ENCODE data around the gene PLA2G2F. TPM values are rescaled to one million over a fixed set of nuclear protein-coding genes. Genes with fewer than 3 reads are reported as not detected.

The PLA2G2F gene
- total and polyA plus RNA-seq, 2 of the 8 experiments (the other 6 are each of a cell fraction or from before 2014, with no cell fraction given) = not detected

GRCh38 chr1:20112279-20113000, 26.7 kb upstream of the PLA2G2F start (continued):
- no peak for TF ChIP-seq CHD7 (IDR thresholded peaks at IDR 0.05; ENCODE audit: insufficient replicate concordance, low read length)
- TF ChIP-seq PHF8 (conservative IDR thresholded peaks at IDR 0.05; ENCODE audit: low read depth, low read length) = no peak
- no peak for TF ChIP-seq POLR2A (IDR thresholded peaks at IDR 0.05; ENCODE audit: control extremely low read depth in 1 of 2, low read depth in 2 of 2, low read length in 2 of 2)
- no peak for TF ChIP-seq KDM5A (IDR thresholded peaks at IDR 0.05; ENCODE audit: low read length)
- TF ChIP-seq SRF (IDR thresholded peaks at IDR 0.05; ENCODE audit: low read depth, low read length) = no peak
- TF ChIP-seq ATF2 (IDR thresholded peaks at IDR 0.05; ENCODE audit: low read length) = no peak
- TF ChIP-seq SUZ12 (IDR thresholded peaks at IDR 0.05; ENCODE audit: low read length) = no peak
- TF ChIP-seq SAP30 (IDR thresholded peaks at IDR 0.05; ENCODE audit: insufficient read depth, insufficient replicate concordance, low read length) = no peak
- no peak for TF ChIP-seq TAF7 (optimal IDR thresholded peaks at IDR 0.05; ENCODE audit: borderline replicate concordance, low read depth, low read length)
